ENCODE results near the gene RNF208. TPM values are rescaled to one million over a fixed set of nuclear protein-coding genes. Genes with fewer than 3 reads are reported as not detected.

Gene RNF208
- total and polyA plus RNA-seq, 2 experiments from 2014 or later, result 1.4 to 5.6 TPM

GRCh38 chr9:137247135-137247915, 25.3 kb upstream of the RNF208 start:
- Histone ChIP-seq H3K27me3 (ENCODE audit: insufficient read depth) (no peaks in the 10 kb centered on the region), H3K79me2 (replicated peaks; ENCODE audit: insufficient read depth) (peaks cover 6% of the 10 kb centered on the region), H4K20me1 (replicated peaks; ENCODE audit: insufficient read depth) (peaks cover 9% of the 10 kb centered on the region), H2AFZ (no peak overlapping the region), H3K9me2 (ENCODE audit: insufficient read depth) (no peaks in the 10 kb centered on the region), H3K4me3 (no peak overlapping the region), H3F3A (replicated peaks; ENCODE audit: low read depth) (0 out of 2 replicates have a peak, but pooled peaks cover 22% of the 10 kb centered on the region), H3K36me3 (ENCODE audit: insufficient read depth) (no peaks in the 10 kb centered on the region), H3K4me2 (no peak overlapping the region), H3K27ac (ENCODE audit: low read depth) (no peak overlapping the region), H3K4me1 (ENCODE audit: insufficient read depth) (peaks cover 17% of the 10 kb centered on the region; the same call in 1 of the 2 replicates)
- H3K36me3 Mint-ChIP-seq (ENCODE audit: low read depth), result peaks cover 19% of the 10 kb centered on the region
- TF ChIP-seq CTCF (conservative IDR thresholded peaks at IDR 0.05; ENCODE audit: low read depth in 2 of 2), result no peak
- TF ChIP-seq ETS1 (IDR thresholded peaks at IDR 0.05), result no peak
- TF ChIP-seq ZNF462 (CRISPR knock-in tag; IDR thresholded peaks at IDR 0.05), result no peak
- no peak for TF ChIP-seq NANOG (IDR thresholded peaks at IDR 0.05; ENCODE audit: borderline replicate concordance)
- no peak for TF ChIP-seq ZNF114 (CRISPR knock-in tag; IDR thresholded peaks at IDR 0.05)
- TF ChIP-seq JUNB (IDR thresholded peaks at IDR 0.05; ENCODE audit: unreplicated experiment), result no peak
- TF ChIP-seq ZNF331 (CRISPR knock-in tag; IDR thresholded peaks at IDR 0.05; ENCODE audit: low read depth), result no peak
- TF ChIP-seq REST (IDR thresholded peaks at IDR 0.05; ENCODE audit: unreplicated experiment), result no peak
- no peak for TF ChIP-seq EZH2 (IDR thresholded peaks at IDR 0.05; ENCODE audit: low read depth, unreplicated experiment)
- TF ChIP-seq EZH2phosphoT487 (IDR thresholded peaks at IDR 0.05; ENCODE audit: unreplicated experiment), result no peak
- no peak for TF ChIP-seq STAT1 (IDR thresholded peaks at IDR 0.05; ENCODE audit: unreplicated experiment)
- no peak for TF ChIP-seq CREB1 (CRISPR knock-in tag; IDR thresholded peaks at IDR 0.05; ENCODE audit: low read depth)
- TF ChIP-seq POLR2AphosphoS5 (IDR thresholded peaks at IDR 0.05; ENCODE audit: low read depth), result no peak
- no peaks in the 10 kb centered on the region for H3K9me3 Mint-ChIP-seq
- ATAC-seq, result no peak
- peaks cover 29% of the 10 kb centered on the region for H3K4me1 Mint-ChIP-seq
- H3K27me3 Mint-ChIP-seq (ENCODE audit: insufficient read depth, low read depth, poor library complexity), result peaks cover 26% of the 10 kb centered on the region
- no peak overlapping the region for H3K4me3 Mint-ChIP-seq
- DNase-seq (ENCODE audit: low spot score), result no peak
- H3K27ac Mint-ChIP-seq, result no peak overlapping the region

All from GM23338 (cell line).